ENCODE results near the gene SPAG8. TPM values are rescaled to one million over a fixed set of nuclear protein-coding genes. Genes with fewer than 3 reads are reported as not detected.

The SPAG8 gene
- total RNA-seq, 1 experiment from 2014 or later: 0.50 TPM

DNA sequence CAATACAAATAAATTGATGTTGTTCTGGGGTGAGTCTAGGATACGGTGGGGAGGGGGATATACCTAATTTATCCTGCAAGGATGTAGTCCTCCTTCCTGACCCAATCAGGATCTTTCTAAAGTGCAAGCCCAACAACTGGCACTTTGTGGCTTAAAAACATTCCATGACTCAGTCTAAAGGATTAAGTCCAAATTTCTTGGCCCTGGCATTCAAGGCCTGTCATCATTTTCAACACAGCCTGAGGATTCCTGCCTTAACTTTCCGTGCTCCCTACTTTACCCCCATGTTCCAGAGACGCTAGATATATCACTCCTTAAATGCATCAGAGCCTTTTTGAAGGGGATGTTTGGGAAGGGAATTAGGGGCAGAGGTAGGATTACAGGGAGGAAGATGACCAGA is 15.4 kb upstream of the SPAG8 start:
- H3K27me3 ChIP-seq (ENCODE audit: insufficient read depth, low read length): no peaks in the 10 kb centered on the region
- no peak overlapping the region for H3K27ac Mint-ChIP-seq

More for the DNA sequence above, 15.4 kb upstream of the SPAG8 start:
- H3K36me3 Mint-ChIP-seq (ENCODE audit: insufficient read depth in 1 of 3, low read depth in 3 of 3): no peaks in the 10 kb centered on the region
- no peak overlapping the region for H2BK5ac ChIP-seq (ENCODE audit: insufficient read length, low read length)
- no peak overlapping the region for H3T11ph ChIP-seq (ENCODE audit: low read length)
- no peak overlapping the region for H3K27ac ChIP-seq (ENCODE audit: insufficient read length, low read depth, low read length)
- WGBS (ENCODE audit: extremely low coverage, insufficient read length, low lambda C conversion rate): no CpG with 5 or more reads among the region's 3 CpGs
- H3K9me3 ChIP-seq (ENCODE audit: control insufficient read depth, low read depth, low read length): no peaks in the 10 kb centered on the region
- no peak overlapping the region for H2AFZ ChIP-seq (ENCODE audit: low read length)
- no peak overlapping the region for H4K91ac ChIP-seq (ENCODE audit: insufficient read length, low read depth, low read length)
- H3K14ac ChIP-seq (ENCODE audit: insufficient read depth, low read length): no peak overlapping the region
- H2BK15ac ChIP-seq (ENCODE audit: low read depth, low read length): no peak overlapping the region
- no peak overlapping the region for H3K4ac ChIP-seq (ENCODE audit: low read depth, low read length)
- H4K20me1 ChIP-seq (ENCODE audit: control insufficient read depth, insufficient read depth, insufficient read length): no peaks in the 10 kb centered on the region
- H3K79me2 ChIP-seq (ENCODE audit: insufficient read depth, low read length): no peaks in the 10 kb centered on the region
- no peak overlapping the region for H2BK12ac ChIP-seq (ENCODE audit: insufficient read length, low read depth, low read length)
- no peak overlapping the region for H2BK120ac ChIP-seq (ENCODE audit: low read depth, low read length, poor library complexity, severe bottlenecking)
- H3K4me2 ChIP-seq (ENCODE audit: insufficient read depth, insufficient read length, low read length): no peak overlapping the region
- no peak for DNase-seq
- H3K18ac ChIP-seq (ENCODE audit: insufficient read length, low read depth, low read length): no peak overlapping the region
- no peak overlapping the region for H2BK20ac ChIP-seq (ENCODE audit: low read depth, low read length, poor library complexity, severe bottlenecking)
- H3K4me3 Mint-ChIP-seq: no peak overlapping the region; a peak in 1 of 5 replicates
- TF ChIP-seq, protein P1, sequence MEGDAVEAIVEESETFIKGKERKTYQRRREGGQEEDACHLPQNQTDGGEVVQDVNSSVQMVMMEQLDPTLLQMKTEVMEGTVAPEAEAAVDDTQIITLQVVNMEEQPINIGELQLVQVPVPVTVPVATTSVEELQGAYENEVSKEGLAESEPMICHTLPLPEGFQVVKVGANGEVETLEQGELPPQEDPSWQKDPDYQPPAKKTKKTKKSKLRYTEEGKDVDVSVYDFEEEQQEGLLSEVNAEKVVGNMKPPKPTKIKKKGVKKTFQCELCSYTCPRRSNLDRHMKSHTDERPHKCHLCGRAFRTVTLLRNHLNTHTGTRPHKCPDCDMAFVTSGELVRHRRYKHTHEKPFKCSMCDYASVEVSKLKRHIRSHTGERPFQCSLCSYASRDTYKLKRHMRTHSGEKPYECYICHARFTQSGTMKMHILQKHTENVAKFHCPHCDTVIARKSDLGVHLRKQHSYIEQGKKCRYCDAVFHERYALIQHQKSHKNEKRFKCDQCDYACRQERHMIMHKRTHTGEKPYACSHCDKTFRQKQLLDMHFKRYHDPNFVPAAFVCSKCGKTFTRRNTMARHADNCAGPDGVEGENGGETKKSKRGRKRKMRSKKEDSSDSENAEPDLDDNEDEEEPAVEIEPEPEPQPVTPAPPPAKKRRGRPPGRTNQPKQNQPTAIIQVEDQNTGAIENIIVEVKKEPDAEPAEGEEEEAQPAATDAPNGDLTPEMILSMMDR (conservative IDR thresholded peaks at IDR 0.05): no peak
- H4K5ac ChIP-seq (ENCODE audit: insufficient read length, low read depth, low read length): no peak overlapping the region
- no peak overlapping the region for H3K23ac ChIP-seq (ENCODE audit: insufficient read length, low read depth, low read length)
- H3K9me3 Mint-ChIP-seq: no peaks in the 10 kb centered on the region; a peak in 1 of 5 replicates
- H3K56ac ChIP-seq (ENCODE audit: insufficient read length, low read depth, low read length): no peak overlapping the region
- H4K8ac ChIP-seq (replicated peaks; ENCODE audit: insufficient read length, low read depth, low read length): no peak overlapping the region
- H3K27me3 Mint-ChIP-seq (ENCODE audit: low read depth): peaks cover 2% of the 10 kb centered on the region
- H3K23me2 ChIP-seq (ENCODE audit: insufficient read length, low read depth, low read length, poor library complexity, severe bottlenecking): peaks cover 12% of the 10 kb centered on the region
- peaks cover 6% of the 10 kb centered on the region; the same call in 1 of the 2 replicates for H3K4me1 ChIP-seq (ENCODE audit: insufficient read depth, low read length)
- H2AK5ac ChIP-seq (ENCODE audit: insufficient read length, low read length): no peak overlapping the region
- no peak overlapping the region for H3K9ac ChIP-seq (ENCODE audit: extremely low read depth, insufficient read length, low read length)
- peaks cover 36 to 41% of the 10 kb centered on the region in 2 experiments for H3K4me1 Mint-ChIP-seq
- no peaks in the 10 kb centered on the region for H3K79me1 ChIP-seq (ENCODE audit: insufficient read depth, low read depth, low read length, poor library complexity, severe bottlenecking)

All from H9 (cell line).